Fibroblast of peridontal ligament (primary cell): ENCODE results near the gene DCDC2B.
A peak's percentile ranks its signal among the peaks of the same experiment; 100 is the strongest.

Experiments used
- DNase-seq: peaks from one replicate; pipeline ENCODE4 v3.0.0-alpha.2; 2010; ENCODE audit errors: extremely low read depth

DCDC2B gene

GRCh38 chr1:32223683-32224082 is 14.8 kb downstream of the DCDC2B start:
- no peak for DNase-seq

GRCh38 chr1:32224285-32224684 is 15.4 kb downstream of the DCDC2B start:
- DNase-seq, result no peak

GRCh38 chr1:32228771-32229170 is 19.9 kb downstream of the DCDC2B start:
- no peak for DNase-seq

DNA sequence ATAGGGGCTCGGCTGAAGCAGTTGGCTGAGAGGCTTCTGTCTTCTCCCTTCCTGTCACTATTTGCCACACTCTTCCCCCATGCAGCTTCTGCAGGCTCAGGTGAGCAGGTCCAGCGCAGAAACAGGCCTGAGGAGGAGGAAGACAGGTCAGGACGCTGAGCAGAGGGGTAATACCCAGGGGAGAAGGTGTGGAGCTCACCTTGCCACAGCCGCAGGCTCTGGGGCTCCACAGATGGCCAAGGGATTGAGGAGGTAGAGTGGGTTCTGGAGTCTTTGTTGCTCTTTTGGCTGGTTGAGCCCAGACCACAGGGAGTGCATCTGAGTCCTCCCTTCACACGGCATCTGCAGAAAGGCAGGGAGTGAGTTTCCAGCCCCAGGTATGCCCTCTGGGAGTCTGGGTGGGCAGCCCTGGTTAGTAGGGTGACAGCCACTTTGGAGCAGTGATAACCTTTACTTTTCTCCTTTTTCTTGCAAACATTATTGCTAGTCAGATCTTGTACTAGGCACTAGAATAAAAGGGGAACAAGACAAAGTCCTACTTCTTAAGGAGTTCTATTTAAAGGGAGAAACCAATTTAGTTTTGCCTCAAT is 23.0 kb downstream of the DCDC2B start:
- no peak for DNase-seq

- DNase-seq, result no peak
These were observed 23.8 kb downstream of the DCDC2B start for GRCh38 chr1:32232558-32233304.

DNA sequence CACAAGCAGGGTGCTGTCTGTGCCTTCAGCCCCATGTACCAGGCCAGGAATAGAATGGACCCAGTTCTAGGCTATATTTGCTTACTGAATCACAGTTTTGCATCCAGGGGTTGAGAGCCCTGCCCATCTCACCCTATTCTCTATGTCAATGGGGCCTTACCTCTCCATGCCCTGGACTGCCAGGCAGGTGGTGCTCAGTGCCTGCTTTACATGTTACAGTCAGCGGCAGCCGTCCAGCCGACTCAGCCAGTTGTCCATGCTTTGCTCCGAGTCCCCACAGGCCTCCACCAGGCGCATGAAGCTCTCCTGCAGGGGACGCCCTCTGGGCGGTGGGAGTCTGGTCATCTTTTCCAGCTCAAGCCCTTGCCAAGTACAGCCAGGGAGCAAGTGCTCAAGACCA is 25.9 kb downstream of the DCDC2B start:
- DNase-seq, result no peak

DNA sequence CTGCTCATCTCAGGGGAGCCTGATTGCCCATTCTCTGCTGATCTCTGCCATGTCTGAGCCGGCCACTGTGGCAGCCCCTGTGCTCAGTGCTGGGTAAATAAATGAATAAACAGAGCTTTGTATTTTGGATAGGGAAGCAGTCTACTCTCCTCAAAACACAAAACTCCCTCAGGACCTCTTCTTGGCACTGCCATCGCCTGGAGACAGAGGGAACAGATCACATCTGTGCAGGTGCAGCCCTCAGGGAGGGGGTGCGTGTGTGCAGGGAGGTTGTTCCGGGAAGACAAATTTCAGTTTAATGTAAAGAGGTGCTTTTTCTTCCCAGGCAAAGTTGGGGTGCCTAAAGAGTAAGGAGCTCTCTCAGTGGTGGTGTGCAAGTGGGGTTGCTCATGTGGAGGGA is 30.4 kb downstream of the DCDC2B start:
- DNase-seq, result no peak

DNA sequence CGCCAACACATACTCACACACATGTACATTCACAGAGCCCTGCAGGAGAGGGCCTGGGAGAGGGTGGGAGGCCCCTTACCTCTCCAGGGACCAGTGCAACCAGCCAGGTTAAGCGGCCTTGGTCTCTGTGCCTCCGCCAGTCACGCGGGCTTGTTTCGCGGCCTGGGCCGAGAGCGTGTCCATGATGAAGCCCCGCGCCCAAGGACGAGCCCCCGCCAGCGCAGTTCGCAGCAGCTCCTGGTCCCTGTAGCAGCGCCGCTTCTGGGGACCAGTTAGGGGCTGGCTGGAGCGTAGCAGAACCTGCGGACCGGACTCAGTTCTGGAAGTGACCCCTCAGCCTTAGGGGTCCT is 30.9 kb downstream of the DCDC2B start:
- no peak for DNase-seq

- peak; percentile 52 for DNase-seq
These were observed 31.5 kb downstream of the DCDC2B start for GRCh38 chr1:32240140-32240951.

- peak; percentile 53 for DNase-seq
These were observed 32.3 kb downstream of the DCDC2B start for GRCh38 chr1:32241001-32241763.

DNA sequence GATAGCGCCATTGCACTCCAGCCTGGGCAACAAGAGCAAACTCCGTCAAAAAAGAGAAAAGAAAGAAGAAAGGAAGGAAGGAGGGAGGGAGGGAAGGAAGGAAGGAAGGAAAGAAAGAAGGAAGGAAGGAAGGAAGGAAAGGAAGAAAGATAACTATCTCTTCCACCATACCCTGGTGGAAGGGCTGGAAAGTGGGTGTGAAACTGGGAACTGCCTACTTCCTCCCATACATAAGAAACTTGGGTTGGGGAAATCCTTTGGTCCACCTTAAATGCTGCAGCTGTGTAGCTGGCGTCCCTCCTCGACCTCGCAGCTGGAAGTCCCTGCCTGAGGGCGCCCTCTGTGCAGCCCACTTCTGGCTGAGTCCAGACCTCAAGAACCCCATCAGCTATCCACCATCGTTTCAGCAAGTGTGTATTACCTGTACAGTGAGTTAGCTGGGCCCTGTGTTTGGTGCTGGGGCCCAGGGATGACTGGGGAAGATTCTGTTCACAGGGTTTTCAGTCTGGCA is 33.5 kb downstream of the DCDC2B start:
- peak; percentile 20 for DNase-seq

GRCh38 chr1:32246888-32247273 is 38.0 kb downstream of the DCDC2B start, which contains the start of gene FAM167B:
Gene FAM167B, plus strand, starts transcription at chr1:32247222. Its CDS starts 200 bp downstream, at chr1:32247422.
- peak; percentile 90 for DNase-seq

- no peak for DNase-seq
These were observed 38.6 kb downstream of the DCDC2B start for GRCh38 chr1:32247452-32247851.

- DNase-seq, result peak; percentile 49
These were observed 39.3 kb downstream of the DCDC2B start for GRCh38 chr1:32247983-32248889.

DNA sequence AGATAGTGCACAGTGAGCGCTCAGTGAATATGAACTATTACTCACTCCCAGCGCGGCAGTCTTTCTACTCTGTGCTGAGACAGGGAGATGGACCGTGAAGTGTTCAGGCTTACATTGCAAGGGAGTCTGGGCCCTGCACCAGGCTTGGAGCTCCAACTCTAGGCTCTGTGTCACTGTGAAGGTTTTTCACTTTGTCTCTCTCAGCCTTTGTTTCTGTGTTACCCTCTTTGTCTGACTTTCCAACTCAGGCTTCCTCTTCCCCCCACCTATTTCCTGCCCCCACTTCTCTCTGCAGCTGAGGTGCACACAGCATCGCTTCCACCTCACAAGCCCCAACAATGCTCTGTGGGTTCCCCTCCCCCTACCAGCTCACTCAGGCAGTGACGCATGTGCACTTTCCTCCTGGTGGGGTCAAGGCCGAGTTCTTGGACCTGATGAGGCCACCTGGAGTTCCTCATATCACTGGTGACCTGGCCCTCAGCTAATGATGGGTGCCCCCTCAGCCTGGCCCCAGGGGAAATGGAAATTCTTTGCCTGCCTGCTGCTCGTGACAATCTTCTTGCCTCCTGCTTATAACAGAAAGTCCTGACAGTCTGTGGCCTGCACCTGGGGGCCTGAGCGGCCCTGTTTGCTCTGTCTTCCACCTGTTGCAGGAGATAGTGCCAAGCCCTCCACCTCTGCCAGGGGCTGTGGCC is 41.1 kb downstream of the DCDC2B start:
- no peak for DNase-seq

GRCh38 chr1:32250893-32251716 is 42.2 kb downstream of the DCDC2B start, which contains the start of gene LCK:
Gene LCK, plus strand, starts transcription at chr1:32251265. Its CDS starts 23,065 bp downstream, at chr1:32274330.
- no peak for DNase-seq

DNA sequence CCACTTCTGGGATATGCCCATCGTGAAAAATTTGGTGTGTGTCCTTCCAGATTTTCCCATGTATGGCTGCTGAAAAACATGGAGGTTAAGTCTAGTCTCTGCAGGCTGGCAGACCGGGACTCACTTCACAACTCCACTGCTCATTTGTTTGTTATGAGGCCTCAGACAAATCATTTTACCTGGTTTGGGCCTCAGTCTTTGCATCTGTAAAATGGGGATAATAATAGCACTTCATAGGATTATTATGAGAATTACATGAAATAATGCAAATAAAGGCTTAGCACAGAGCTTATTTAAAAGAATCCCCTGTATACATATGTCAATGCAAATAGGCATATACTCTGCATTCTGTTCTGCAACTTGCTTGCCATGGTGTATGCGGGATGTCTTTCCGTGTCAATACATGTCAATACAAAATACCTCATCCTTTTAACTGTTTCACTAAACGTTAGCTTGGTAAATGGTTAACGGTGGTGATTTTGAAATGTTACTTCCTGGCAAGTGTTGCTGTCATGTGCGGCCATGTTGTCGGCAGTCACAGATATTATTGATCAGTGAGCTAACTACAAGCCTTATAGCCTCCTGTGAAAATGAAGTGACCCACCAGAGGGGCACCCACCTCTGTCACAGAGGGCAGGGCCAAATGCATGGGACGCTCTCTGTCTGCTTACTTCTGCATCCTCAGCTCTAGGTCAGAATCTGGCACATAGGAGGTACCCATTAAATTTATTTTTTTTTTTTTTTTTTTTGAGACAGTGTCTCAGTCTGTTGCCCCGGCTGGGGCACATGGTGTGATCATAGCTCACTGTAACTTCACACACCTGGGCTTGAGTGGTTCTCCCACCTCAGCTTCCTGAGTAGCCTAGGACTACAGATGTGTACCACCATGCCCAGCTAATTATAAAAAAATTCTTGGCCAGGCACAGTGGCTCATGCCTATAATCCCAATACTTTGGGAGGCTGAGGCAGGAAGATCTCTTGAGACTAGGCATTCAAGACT is 46.5 kb downstream of the DCDC2B start:
- no peak for DNase-seq
